Activated gamma-delta T cell (primary cell): ENCODE measurements around the gene MAGI2.
A peak's percentile ranks its signal among the peaks of the same experiment; 100 is the strongest.

Source experiments
- DNase-seq: peaks from one replicate; lab custom pipeline; 2025; lab: John Stamatoyannopoulos, UW

Gene MAGI2

GRCh38 chr7:78083476-78084120, 1369.9 kb downstream of the MAGI2 start:
- DNase-seq = no peak

DNA sequence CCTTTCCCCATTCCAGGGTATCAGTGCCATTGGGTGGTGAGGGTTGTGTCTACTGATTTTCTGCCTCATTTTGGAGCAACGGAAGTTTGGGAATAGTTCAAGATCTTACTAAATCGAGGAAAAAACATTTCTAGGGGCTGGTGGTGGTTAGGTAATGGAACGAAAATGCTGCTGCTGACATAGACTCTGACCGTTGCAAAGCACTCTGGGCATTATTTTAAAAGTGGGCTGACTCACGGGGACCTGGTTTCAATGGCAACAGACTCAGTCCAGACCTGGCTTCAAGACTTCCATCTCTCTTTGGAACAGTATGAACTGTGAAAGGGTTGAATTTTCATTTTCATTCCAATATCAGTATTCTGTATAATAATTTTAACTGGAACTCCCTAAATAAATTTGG, 1370.9 kb downstream of the MAGI2 start:
- no peak for DNase-seq

DNA sequence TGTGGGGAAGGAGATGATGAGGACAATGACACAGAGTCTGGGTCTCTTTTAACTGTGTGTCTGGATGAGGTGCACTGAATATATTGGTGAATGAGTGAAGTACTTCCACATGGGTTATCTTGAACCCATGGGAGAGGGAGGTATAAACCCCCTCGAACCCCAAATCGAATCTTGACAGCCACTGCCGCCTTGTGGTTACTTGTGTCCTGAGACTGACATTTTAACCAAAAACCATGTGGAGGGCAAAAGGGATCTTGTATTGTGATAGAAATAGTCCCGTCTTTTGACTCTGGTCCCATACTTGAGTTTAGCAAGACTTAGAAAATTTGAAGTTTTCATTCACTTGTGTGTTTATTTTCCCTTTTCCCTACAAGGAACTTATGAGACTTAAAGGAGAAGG, 1371.6 kb downstream of the MAGI2 start:
- no peak for DNase-seq

- no peak for DNase-seq
These were observed 1372.1 kb downstream of the MAGI2 start for GRCh38 chr7:78081344-78081743.

- DNase-seq = no peak
These were observed 1372.7 kb downstream of the MAGI2 start for GRCh38 chr7:78080811-78081210.

- DNase-seq = no peak
These were observed 1373.2 kb downstream of the MAGI2 start for GRCh38 chr7:78080241-78080640.

DNA sequence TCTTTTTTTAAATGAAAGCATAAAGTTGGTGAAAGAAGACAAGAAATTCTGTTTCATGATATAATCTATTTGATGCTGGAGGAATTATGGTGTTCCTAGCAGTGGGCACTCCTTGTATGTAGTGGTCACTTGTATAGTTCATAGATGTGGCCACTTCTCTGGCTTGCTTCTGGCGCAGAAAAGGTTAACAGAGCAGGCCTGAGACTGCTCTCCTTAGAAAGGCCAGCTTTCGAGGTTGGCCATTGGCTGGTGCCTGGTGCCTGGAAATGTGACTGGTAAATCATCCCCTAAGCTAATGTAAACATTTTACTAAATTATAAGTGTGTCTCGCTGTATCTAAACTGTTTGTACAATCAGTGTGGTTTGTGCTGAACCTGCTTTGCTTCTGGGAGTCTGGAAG, 1378.8 kb downstream of the MAGI2 start:
- no peak for DNase-seq

DNA sequence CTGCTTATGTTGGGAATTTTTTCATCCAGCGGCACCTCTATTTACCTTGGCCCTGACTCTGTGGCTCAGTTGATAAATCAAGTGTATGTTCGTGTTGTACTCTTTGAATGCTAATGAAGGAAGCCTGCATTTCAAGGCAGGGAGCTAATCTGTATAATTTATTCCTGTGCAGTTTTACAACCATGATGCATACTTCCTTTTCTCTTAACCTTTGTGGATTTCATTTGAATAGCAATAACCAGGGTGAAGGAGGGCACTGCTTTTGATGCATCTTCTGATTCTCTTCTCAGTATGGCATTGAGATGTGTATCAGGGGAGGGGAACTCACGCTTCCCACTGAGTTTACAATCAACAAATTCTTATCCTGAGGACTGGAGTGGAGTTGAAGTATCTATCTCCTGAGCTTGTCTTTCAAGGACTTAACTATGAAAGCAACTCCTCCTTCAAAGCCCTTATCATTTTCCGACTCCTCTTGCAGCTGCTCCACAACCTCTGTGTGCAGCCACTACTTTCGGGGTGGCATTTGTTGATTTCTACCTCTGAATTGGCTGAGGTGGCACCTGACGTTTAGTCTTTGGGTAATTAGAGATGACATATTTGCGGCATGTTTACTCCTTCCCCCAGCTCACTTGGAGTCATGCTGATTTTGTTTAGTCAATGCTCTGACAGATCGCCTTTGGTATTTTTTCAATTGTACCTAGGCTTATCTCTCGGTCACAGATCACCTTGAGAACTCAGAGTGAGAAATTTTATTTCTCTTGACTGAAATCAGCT, 1379.7 kb downstream of the MAGI2 start:
- DNase-seq = no peak

GRCh38 chr7:78072201-78072590, 1381.3 kb downstream of the MAGI2 start:
- DNase-seq = no peak

DNA sequence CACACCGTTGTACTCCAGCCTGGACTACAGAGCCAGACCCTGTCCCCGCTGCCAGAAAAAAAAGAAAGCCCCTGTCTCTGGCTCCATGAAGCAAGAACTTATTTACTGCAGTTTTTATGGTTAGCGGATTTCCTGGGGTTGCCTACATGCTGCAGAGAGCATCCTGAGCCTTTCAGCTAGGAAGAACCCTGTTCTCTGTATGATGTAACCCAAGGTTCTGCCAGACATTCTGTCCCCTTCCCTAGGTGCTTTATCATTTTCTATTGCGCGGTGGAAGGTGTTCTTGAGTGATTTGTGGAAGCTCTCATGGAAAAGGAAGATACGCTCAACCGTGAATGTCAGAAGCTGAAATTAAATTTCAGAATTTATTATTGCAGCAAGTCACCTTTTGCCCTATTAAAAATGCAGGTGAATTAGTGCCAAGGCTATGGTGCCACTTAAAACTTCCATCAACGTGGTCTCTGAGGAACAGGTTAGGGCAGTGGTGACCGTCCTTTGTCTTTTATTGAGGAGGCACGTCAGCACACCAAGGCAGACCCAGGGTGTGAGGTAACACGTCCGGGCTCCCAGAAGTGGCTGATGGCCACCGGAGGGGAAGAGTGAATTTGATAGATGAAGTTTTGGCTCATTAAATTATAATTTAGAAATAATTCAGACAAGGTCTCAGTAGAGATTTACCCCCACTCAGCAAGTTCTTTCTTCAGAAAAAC, 1381.8 kb downstream of the MAGI2 start:
- no peak for DNase-seq

- DNase-seq = no peak
These were observed 1386.9 kb downstream of the MAGI2 start for GRCh38 chr7:78066599-78066998.

DNA sequence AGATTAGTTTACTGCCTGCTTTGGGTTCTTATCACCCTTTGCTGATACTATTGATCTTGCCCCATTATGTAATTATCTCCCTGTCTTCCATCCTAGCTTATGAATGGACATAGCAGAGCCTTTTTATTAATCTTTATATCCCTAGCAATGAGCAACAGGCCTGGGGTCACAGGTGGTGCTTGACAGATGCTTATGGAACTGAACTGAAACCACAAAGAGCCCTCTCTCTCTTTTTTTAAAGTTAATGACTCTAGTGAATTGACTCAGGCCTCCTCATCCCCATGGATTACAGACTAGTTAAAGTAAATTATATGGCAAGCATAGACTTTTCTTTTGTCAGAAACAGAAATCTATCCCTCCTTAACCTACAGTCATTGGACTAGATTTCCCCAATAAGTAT, 1389.7 kb downstream of the MAGI2 start:
- no peak for DNase-seq

DNA sequence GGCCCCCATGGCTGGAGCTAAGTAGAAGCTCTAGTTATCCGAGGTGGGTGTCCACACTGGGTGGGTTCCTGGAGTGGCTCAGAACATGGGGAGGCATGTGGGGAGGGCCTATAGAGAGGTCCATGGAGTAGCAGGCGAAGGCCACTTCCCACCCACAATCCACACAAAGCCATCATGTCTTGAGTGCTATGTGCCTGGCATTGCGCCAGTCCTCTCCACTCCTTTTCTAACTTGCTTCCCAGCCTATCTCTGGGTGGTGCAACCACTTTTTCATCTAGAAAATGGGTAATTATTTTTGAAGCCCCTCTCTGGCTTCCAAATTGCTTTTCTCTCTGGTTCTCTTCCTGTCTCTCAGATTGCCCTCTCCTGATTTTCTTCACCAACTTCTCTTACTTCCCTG, 1391.3 kb downstream of the MAGI2 start:
- DNase-seq = no peak

DNA sequence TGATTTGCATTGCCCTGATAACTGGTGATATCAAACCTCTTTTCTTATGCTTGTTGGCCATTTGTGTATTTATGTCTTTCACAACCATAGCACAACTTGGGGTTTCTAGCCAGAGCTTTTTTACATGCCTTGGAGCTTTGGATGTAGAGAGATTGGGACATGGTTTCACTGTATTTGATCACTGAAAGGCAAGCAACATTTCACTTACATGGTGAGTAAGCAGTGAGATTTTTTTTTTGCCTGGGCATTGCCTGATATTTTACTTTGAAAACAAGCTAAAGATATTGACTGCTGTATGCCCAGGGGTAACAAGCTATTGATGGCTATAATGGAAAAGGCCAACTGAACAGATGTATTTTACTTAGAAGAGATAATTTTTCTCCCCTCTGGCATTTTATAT, 1395.9 kb downstream of the MAGI2 start:
- DNase-seq = no peak

GRCh38 chr7:78055599-78055998, 1397.9 kb downstream of the MAGI2 start:
- DNase-seq = no peak

- no peak for DNase-seq
These were observed 1398.4 kb downstream of the MAGI2 start for GRCh38 chr7:78055001-78055573.

- no peak for DNase-seq
These were observed 1401.4 kb downstream of the MAGI2 start for GRCh38 chr7:78052112-78052511.

GRCh38 chr7:78047800-78048199, 1405.7 kb downstream of the MAGI2 start:
- no peak for DNase-seq

GRCh38 chr7:78043159-78043558, 1410.3 kb downstream of the MAGI2 start:
- DNase-seq = no peak

DNA sequence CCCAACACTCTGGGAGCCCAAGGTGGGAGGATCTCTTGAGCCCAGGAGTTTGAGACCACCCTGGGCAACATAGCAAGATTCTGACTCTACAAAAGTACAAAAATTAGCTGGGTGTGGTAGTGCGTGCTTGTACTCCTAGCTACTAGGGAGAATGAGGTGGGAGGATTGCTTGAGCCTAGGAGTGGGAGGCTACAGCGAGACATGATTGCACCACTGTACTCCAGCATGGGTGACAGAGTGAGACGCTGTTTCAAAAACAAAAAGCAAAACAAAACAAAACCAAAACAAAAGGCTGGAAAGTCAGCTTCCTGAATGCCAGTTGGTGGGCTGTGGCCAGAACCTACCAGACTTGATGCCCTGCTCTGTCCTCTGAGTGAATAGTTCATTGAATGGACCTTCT, 1412.0 kb downstream of the MAGI2 start:
- no peak for DNase-seq

DNA sequence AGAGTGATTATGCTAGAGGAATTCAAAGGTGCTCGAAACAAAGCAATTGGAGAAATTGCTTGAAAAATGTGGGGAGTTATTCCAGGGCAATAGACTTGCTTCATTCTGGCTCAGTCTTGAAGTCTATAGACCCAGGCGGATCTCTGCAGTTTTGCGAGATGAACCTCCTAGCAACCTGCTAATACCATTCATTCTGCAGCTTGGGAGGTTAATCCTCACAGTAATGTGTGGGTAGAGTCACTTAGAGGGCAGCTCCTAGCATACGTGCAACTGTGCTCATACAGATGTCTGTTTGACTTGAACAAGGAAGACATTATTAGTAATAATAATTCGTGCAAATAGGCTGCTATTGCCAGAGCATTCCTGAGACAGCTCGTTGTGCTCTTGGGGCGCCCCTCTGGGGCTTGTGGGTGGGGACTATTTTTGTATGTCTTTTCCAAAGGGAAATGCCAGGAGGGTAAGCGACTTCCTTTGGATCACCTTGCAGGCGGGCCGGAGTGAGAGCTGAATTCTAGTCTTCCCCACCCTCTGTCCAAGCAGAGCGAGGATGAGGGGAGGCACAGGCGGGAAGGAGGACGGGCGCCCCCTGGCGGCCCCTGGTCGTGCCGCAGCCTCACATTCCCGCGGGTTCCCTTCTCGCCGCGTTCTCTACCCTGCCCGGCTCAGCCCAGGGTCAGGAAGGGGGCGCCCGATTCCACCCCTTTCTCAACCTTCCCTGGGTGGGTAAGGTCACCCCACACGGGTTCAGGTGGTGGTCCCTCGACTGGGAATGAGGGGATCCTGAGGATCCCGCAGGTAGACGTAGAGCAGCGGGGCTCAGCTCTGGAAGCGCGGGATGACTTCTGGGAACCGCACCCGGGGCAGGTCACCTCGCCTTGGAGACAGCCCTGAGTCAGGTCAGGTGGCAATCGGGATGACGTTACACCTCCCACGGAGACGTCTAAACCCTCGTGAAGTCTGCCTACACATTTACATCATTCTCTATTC, 1413.4 kb downstream of the MAGI2 start:
- DNase-seq = peak; percentile 12
